NCI-H146 treated with DMSO at 0.1 percent for 48 hours (cell line): ENCODE results near the gene ZFYVE16.
"Not testable (repeated sequence)": the region's sequence is repeated elsewhere in the genome, so short reads cannot be mapped to it uniquely, and the experiment has no call there.

Experiments used
- DNase-seq: peaks from one replicate; lab custom pipeline; 2025; ENCODE audit not compliant: unreplicated experiment; lab: John Stamatoyannopoulos, UW

The ZFYVE16 gene

GRCh38 chr5:80409367-80409966 is 1.6 kb downstream of the ZFYVE16 start:
- no peak for DNase-seq

DNA sequence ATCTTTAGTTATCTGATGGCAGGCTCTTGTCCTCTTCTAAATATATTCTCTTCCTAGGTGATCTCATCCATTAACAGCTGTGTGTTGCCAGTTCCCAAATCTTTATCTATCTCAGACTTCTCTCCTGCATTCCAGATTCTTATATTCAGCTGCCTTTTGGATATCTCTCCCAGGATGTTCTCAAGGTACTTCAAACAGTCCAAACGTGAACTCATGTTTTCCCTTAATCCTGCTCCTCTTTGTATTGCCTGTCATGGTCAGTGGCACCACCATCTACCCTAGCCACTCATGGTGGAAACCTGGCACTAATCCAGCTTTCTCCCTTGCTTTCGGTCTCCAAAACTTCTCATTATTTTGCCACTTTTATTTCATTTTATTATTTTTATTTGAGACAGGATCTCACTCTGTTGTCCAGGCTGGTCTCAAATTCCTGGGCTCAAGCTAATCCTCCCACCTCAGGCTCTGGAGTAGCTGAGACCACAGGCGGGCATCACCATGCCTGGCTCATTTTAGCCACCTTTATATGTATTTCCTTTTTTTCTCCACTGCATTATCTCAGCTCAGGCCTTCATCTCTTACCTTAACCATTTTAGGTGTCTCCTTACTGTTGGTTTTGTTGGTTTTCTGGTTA is 3.8 kb downstream of the ZFYVE16 start:
- no peak for DNase-seq

GRCh38 chr5:80414113-80414512 is 6.2 kb downstream of the ZFYVE16 start:
- DNase-seq: no peak

- no peak for DNase-seq
Measured at GRCh38 chr5:80417973-80418372, 10.1 kb downstream of the ZFYVE16 start.

GRCh38 chr5:80424365-80424764 is 16.5 kb downstream of the ZFYVE16 start:
- not testable (repeated sequence) for DNase-seq

GRCh38 chr5:80435476-80435875 is 27.6 kb downstream of the ZFYVE16 start:
- DNase-seq: no peak

- no peak for DNase-seq
Measured at GRCh38 chr5:80437326-80437725, 29.5 kb downstream of the ZFYVE16 start.

DNA sequence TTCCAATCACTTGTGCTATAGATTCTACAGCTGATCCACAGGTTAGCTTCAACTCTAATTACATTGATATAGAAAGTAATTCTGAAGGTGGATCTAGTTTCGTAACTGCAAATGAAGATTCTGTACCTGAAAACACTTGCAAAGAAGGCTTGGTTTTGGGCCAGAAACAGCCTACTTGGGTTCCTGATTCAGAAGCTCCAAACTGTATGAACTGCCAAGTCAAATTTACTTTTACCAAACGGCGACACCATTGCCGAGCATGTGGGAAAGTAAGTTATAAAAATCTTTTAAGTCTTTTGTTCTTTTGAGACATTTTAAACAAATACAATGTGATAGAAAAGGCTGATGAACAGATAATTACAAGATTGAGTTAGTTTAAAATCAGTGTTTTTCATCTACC is 30.9 kb downstream of the ZFYVE16 start:
- no peak for DNase-seq

DNA sequence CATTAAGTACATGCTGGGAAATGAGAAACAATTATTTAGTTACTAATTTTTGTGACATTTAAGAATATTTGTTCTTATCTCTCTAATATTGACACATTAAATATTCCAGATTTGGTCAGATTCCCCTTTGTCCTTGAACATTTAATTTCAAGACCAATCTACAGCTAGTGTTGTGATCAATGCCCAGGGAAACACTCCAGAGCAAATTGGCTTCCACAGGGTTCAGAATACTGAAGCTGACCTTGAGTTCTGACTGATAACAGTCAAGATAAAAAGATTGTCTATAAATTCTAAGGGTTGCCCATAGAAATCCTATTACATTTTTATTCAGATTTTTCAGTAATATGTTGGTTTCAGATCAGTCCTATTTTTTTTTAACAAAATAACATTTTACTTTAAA is 31.3 kb downstream of the ZFYVE16 start:
- DNase-seq: no peak

DNA sequence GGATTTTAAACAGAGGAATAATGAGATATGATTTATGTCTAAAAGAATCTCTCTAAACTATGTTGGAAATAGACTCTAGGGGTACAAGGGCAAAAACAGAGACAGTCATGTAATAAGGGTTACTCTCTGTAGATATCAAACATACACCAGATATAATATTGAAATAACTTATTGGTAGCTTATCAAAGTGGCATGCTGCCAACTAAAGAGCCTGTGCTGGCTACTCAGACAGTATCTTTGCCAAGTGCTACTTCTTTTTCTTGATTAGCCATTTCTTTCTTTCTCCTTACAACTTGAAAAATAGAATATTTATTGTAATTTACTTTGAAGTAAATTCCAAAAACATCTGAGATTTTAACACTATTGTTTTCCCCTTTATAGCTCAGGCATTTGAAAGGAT is 34.9 kb downstream of the ZFYVE16 start:
- no peak for DNase-seq

GRCh38 chr5:80453366-80453765 is 45.5 kb downstream of the ZFYVE16 start:
- no peak for DNase-seq

DNA sequence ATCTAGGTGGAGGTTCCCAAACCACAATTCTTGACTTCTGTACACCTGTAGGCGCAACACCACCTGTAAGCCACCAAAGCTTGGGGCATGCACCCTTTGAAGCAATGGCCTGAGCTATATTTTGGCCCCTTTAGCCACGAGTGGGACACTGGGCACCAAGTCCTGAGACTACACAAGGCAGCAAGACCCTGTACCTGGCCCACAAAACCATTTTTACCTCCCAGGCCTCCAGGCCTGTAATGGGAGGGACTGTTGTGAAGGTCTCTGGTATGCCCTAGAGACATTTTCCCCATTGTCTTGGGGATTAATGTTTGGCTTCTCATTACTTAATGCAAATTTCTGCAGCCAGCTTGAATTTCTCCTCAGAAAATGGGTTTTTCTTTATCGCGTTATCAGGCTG is 55.4 kb downstream of the ZFYVE16 start:
- no peak for DNase-seq

DNA sequence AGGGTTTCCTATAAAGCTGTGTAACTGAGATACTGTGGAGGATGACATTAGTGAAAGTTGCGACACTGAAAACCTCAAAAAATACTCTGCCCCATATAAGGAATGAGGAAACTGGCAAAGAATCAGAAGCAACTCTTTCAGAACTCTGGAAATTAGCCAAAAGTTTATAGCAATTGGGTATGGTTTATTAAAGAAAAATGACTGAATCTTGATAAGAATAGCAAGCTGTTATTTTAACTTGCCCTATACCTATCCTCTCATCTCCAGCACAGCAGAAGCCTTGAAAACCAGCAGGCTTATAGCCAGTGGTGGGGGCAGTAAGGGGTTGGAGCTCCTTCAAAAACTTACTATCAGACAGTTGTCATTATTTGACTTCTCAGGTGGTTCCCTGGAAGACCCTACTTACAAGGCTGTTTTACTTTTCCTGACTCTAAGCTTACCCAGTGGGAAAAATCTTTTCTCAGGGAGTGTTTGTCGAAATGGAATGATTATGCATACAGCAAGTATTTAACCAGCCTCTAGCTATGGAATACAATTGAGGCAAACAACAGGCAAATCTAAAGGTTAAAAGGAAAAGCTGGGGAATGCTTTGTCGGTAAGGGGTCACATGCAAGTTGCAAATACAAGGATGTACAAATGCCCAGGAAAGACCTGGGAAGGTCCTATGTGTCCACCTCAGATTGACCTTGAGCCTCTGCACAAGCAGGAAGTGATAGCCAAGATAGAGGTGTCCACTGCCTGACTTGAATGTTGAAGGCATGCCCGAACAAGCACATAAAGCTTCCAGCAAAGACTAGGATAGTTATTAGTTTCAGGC is 59.0 kb downstream of the ZFYVE16 start:
- no peak for DNase-seq

GRCh38 chr5:80468131-80468530 is 60.3 kb downstream of the ZFYVE16 start:
- DNase-seq: no peak

- not testable (repeated sequence) for DNase-seq
Measured at GRCh38 chr5:80470631-80471030, 62.8 kb downstream of the ZFYVE16 start.

GRCh38 chr5:80474929-80475328 is 67.1 kb downstream of the ZFYVE16 start:
- DNase-seq: no peak

GRCh38 chr5:80479713-80480112 is 71.8 kb downstream of the ZFYVE16 start:
- no peak for DNase-seq

- no peak for DNase-seq
Measured at GRCh38 chr5:80480354-80480753, 72.5 kb downstream of the ZFYVE16 start.

GRCh38 chr5:80481019-80481893 is 73.4 kb downstream of the ZFYVE16 start:
- DNase-seq: peak; percentile 12

DNA sequence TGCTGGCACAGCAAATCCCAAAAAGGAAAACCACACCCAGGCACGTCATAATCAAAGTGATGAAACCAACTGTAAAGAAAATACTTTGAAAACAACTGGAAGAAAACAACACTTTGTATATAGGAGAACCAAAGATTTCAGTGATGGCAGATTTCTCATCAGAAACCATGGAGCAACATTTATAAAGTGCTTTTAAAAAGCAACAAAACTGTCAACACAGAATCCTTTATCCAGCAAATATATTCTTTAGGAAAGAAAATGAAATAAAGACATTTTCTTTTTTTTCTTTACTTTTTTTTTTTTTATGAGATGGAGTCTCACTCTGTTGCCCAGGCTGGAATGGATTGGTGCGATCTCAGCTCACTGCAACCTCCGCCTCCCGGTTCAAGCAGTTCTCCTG is 74.7 kb downstream of the ZFYVE16 start:
- no peak for DNase-seq

GRCh38 chr5:80483636-80484232 is 75.9 kb downstream of the ZFYVE16 start:
- DNase-seq: no peak
